ENCODE measurements around the gene ZNF385D.

DNA sequence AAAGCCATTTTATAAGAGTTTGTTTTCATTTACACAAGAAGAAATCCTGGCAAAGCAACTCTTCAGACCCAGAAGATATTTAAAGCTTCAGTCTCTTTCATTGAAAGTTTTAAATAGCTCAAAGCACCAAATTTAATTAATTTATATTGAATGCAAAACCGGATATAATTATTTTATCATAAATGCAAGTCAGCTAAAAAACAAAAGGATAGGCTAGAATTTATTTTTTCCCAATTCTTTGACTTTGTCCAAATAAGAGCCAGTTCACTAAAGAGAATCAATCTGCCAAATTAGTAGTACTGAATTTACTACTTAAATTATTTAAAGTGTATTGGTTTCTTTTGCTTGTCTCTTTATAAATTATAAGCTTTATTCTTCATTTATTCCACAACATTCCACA lies 101.5 kb downstream of the ZNF385D start:
- TF ChIP-seq, protein P1, sequence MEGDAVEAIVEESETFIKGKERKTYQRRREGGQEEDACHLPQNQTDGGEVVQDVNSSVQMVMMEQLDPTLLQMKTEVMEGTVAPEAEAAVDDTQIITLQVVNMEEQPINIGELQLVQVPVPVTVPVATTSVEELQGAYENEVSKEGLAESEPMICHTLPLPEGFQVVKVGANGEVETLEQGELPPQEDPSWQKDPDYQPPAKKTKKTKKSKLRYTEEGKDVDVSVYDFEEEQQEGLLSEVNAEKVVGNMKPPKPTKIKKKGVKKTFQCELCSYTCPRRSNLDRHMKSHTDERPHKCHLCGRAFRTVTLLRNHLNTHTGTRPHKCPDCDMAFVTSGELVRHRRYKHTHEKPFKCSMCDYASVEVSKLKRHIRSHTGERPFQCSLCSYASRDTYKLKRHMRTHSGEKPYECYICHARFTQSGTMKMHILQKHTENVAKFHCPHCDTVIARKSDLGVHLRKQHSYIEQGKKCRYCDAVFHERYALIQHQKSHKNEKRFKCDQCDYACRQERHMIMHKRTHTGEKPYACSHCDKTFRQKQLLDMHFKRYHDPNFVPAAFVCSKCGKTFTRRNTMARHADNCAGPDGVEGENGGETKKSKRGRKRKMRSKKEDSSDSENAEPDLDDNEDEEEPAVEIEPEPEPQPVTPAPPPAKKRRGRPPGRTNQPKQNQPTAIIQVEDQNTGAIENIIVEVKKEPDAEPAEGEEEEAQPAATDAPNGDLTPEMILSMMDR (IDR thresholded peaks at IDR 0.05) = no peak
- TF ChIP-seq POLR2A (IDR thresholded peaks at IDR 0.05) = no peak
